Measurements from ENCODE around the gene SNAPC5. TPM values are rescaled to one million over a fixed set of nuclear protein-coding genes. Genes with fewer than 3 reads are reported as not detected.
A peak's percentile ranks its signal among the peaks of the same experiment; 100 is the strongest.

Gene SNAPC5
- total RNA-seq, 1 donor from 2014 or later = 17.6 TPM

DNA sequence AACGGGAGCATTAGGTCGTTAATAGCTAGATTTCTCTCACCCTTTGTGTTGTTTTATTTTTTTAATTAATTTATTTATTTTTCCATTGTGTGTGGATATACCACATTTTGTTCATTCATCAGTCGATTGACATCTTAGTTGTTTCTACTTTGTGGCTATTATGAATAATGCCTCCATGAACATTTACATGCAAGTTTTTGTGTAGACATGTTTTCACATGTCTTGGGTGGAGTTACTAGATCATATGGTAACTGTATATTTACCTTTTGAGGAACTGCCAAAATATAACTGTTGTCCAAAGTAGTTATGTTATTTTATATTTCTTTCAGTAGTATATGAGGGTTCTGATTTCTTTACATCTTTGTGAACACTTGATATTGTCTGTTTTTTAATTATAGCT is 26.4 kb upstream of the SNAPC5 start:
- Mint-ChIP-seq H3K4me3 (ENCODE audit: unreplicated experiment) (no peak overlapping the region), H3K36me3 (ENCODE audit: unreplicated experiment) (no peaks in the 10 kb centered on the region), H3K27me3 (ENCODE audit: unreplicated experiment) (no peaks in the 10 kb centered on the region), H3K9me3 (ENCODE audit: unreplicated experiment) (no peaks in the 10 kb centered on the region), H3K4me1 (ENCODE audit: low read depth, unreplicated experiment) (no peaks in the 10 kb centered on the region), H3K27ac (ENCODE audit: unreplicated experiment) (no peak overlapping the region)
- no peak for DNase-seq
- TF ChIP-seq CTCF (IDR thresholded peaks at IDR 0.05; ENCODE audit: partially characterized antibody, unreplicated experiment) = no peak

- no peaks in the 10 kb centered on the region for H3K9me3 Mint-ChIP-seq (ENCODE audit: unreplicated experiment)
These were observed 18.4 kb upstream of the SNAPC5 start for GRCh38 chr15:66515901-66516322.

DNA sequence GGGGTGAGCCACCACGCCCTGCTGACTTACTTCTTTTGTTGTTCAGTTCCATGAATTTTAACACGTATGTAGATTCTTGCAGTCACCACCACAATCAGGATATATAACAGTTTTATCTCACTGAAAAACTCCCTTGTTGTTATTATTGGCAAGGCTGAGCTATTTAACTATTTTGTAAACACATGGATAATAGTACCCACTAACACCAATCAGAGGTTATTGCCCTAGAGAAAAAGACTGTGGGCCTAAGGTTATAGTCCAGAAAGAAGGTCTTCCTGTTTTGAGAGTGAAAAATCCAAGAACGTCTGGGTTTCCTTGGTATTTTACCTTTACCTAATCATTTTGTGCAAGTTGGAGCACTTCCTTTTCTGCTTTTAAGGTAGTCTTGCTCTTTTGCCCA is 17.0 kb upstream of the SNAPC5 start:
- TF ChIP-seq CTCF (IDR thresholded peaks at IDR 0.05; ENCODE audit: partially characterized antibody, unreplicated experiment) = no peak
- H3K9me3 Mint-ChIP-seq (ENCODE audit: unreplicated experiment) = no peaks in the 10 kb centered on the region
- H3K4me1 Mint-ChIP-seq (ENCODE audit: low read depth, unreplicated experiment) = no peaks in the 10 kb centered on the region
- H3K36me3 Mint-ChIP-seq (ENCODE audit: unreplicated experiment) = no peaks in the 10 kb centered on the region
- no peak for DNase-seq
- no peak overlapping the region for H3K27ac Mint-ChIP-seq (ENCODE audit: unreplicated experiment)
- peaks cover 1% of the 10 kb centered on the region for H3K27me3 Mint-ChIP-seq (ENCODE audit: unreplicated experiment)
- H3K4me3 Mint-ChIP-seq (ENCODE audit: unreplicated experiment) = no peak overlapping the region

More at GRCh38 chr15:66515901-66516322, 18.4 kb upstream of the SNAPC5 start:
- Mint-ChIP-seq H3K36me3 (ENCODE audit: unreplicated experiment) (no peaks in the 10 kb centered on the region), H3K4me1 (ENCODE audit: low read depth, unreplicated experiment) (no peaks in the 10 kb centered on the region), H3K4me3 (ENCODE audit: unreplicated experiment) (no peak overlapping the region), H3K27ac (ENCODE audit: unreplicated experiment) (no peak overlapping the region), H3K27me3 (ENCODE audit: unreplicated experiment) (peaks cover 1% of the 10 kb centered on the region)
- DNase-seq = no peak
- TF ChIP-seq CTCF (IDR thresholded peaks at IDR 0.05; ENCODE audit: partially characterized antibody, unreplicated experiment) = no peak

DNA sequence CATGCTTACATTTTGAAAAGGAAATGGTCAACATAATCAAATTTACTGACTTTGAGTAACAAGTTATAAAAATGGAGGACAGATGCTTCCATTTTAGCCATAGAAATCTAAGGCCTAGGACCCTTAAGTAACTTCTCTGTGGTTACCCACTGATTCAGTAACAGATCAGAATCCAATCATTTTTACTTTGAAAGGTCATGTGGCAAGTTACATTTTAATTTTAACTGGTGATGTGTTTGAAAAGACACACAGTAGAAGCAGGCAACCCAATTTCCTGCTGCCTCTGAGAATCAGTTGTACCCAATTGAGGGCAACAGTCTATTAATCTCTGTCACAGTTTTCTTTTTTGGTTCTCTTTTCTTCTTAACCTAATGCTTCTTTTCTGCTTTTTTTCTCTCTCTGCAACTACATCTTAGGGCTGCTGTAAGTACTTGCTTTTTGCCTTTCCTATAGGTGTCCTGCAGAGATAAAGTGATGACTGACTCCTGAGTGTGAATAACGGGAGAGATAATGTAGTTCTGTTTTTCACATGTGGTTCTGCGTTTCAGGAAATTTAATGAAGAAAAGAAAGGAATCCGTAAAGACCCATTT is 10.8 kb upstream of the SNAPC5 start:
- Mint-ChIP-seq H3K27me3 (ENCODE audit: unreplicated experiment) (peaks cover 2% of the 10 kb centered on the region), H3K27ac (ENCODE audit: unreplicated experiment) (no peak overlapping the region)
- no peak for TF ChIP-seq CTCF (IDR thresholded peaks at IDR 0.05; ENCODE audit: partially characterized antibody, unreplicated experiment)

DNA sequence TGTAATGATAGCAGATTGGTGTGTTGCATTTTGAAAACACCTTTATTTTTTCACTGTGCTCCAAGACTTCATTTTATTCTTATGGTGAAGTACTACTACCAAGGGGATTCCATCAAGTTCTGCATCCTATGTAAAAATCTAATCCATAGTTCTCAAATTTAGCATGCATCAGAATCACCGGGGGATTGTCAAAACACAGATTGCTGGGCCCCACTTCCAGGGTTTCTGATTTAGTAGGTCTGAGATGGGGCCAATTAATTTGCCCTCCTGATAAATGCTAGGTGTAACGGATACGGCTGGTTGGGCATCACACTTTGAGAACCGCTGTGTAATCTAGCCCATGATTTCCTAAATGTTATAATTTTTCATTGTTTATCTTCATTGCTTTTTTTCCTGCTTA is 8.3 kb upstream of the SNAPC5 start:
- H3K27me3 Mint-ChIP-seq (ENCODE audit: unreplicated experiment) = peaks cover 2% of the 10 kb centered on the region

More for the DNA sequence above, 10.8 kb upstream of the SNAPC5 start:
- peaks cover 6% of the 10 kb centered on the region for H3K4me1 Mint-ChIP-seq (ENCODE audit: low read depth, unreplicated experiment)
- no peak overlapping the region for H3K4me3 Mint-ChIP-seq (ENCODE audit: unreplicated experiment)
- no peaks in the 10 kb centered on the region for H3K36me3 Mint-ChIP-seq (ENCODE audit: unreplicated experiment)
- H3K9me3 Mint-ChIP-seq (ENCODE audit: unreplicated experiment) = peaks cover 4% of the 10 kb centered on the region
- no peak for DNase-seq

More for the DNA sequence above, 8.3 kb upstream of the SNAPC5 start:
- no peak for TF ChIP-seq CTCF (IDR thresholded peaks at IDR 0.05; ENCODE audit: partially characterized antibody, unreplicated experiment)
- H3K9me3 Mint-ChIP-seq (ENCODE audit: unreplicated experiment) = peaks cover 4% of the 10 kb centered on the region
- H3K4me3 Mint-ChIP-seq (ENCODE audit: unreplicated experiment) = peak overlapping the region; percentile 100
- H3K4me1 Mint-ChIP-seq (ENCODE audit: low read depth, unreplicated experiment) = peaks cover 13% of the 10 kb centered on the region
- no peaks in the 10 kb centered on the region for H3K36me3 Mint-ChIP-seq (ENCODE audit: unreplicated experiment)
- DNase-seq = no peak
- H3K27ac Mint-ChIP-seq (ENCODE audit: unreplicated experiment) = peak overlapping the region; percentile 97
